NOMO-1 treated with dmso at 0.1 percent for 144 hours (cell line): Measurements from ENCODE around the gene RC3H1.
"Not testable (repeated sequence)": the region's sequence is repeated elsewhere in the genome, so short reads cannot be mapped to it uniquely, and the experiment has no call there.

Source experiments
- DNase-seq: peaks from one replicate; lab custom pipeline; 2025; ENCODE audit not compliant: unreplicated experiment; lab: John Stamatoyannopoulos, UW

The RC3H1 gene

GRCh38 chr1:174022080-174022975 is at the start of gene RC3H1:
RC3H1 (minus strand) TSS chr1:174022357; CDS start chr1:173992985, 29,372 bp downstream.
- peak; percentile 90 for DNase-seq

DNA sequence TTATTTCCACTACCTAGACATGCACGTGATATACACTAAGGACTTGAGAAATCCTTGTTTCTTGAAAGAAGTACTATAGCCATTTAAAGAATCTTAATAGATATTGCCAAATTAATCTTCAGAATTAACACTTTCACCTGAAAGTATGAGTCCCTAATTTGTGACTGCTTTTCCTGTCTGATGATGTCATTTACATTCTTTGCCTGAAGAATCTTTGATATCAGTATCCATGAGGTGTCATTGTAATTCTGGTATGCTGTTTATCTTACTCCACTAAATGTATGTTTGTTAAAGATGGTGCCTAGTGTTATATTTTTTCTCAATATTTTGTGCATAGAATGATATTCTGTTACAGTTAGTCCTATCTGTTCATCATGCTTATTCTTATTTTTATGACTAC is 48.5 kb upstream of the RC3H1 start:
- DNase-seq, result no peak

GRCh38 chr1:174068000-174068399 is 45.8 kb upstream of the RC3H1 start:
- no peak for DNase-seq

DNA sequence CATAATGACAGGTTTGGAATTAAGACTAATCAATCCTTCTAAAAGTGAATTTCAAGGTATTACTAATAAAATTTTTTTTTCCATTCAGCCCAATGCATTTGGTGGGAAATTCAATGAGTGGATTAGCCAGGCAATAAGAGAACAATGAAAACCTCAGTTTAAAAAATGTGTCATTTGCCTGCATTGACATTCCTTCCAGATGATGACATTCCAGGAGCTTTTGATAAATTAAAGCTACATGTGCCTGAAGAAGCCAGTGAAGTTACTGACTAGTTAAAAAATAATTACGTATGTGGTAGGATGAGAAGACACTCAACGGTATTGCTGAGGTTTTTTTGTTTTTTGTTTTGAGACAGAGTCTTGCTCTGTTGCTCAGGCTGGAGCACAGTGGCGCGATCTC is 37.9 kb upstream of the RC3H1 start:
- no peak for DNase-seq

DNA sequence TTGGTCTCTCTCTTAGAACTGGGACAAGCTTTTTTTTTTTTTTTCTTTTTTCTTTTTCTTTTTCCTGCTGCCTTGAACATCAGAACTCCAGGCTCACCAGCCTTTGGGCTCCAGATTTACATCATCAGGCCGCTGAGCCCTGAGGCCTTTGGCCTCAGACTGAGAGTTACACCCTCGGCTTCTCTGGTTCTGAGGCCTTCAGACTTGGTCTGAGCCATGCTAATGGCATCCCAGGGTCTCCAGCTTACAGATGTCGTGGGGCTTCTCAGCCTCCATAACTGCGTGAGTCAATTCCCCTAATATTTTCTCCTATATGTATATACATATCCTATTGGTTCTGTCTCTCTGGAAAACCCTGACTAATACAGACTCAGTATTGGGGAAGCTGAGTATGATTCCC is 36.5 kb upstream of the RC3H1 start:
- no peak for DNase-seq

DNA sequence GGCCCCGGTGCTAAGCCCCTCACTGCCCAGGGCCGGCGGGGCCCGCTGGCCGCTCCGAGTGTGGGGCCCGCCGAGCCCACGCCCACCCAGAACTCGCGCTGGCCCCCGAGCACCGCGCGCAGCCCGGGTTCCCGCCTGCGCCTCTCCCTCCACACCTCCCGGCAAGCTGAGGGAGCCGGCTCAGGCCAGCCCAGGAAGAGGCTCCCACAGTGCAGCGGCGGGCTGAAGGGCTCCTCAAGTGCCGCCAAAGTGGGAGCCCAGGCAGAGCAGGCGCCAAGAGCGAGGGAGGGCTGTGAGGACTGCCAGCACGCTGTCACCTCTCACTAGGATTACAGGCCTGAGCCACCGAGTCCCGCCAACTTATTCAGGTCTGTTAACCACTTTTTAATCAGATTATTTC is 34.5 kb upstream of the RC3H1 start:
- not testable (repeated sequence) for DNase-seq

DNA sequence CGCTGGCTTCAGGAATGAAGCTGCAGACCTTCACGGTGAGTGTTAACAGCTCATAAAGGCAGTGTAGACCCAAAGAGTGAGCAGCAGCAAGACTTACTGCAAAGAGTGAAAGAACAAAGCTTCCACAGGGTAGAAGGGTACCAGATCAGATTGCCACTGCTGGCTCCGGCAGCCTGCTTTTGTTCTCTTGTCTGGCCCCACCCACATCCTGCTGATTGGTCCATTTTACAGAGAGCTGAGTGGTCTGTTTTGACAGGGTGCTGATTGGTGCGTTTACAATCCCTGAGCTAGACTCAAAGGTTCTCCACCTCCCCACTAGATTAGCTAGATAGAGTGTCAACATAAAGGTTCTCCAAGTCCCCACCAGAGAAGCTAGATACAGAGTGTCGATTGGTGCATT is 33.6 kb upstream of the RC3H1 start:
- DNase-seq, result not testable (repeated sequence)

DNA sequence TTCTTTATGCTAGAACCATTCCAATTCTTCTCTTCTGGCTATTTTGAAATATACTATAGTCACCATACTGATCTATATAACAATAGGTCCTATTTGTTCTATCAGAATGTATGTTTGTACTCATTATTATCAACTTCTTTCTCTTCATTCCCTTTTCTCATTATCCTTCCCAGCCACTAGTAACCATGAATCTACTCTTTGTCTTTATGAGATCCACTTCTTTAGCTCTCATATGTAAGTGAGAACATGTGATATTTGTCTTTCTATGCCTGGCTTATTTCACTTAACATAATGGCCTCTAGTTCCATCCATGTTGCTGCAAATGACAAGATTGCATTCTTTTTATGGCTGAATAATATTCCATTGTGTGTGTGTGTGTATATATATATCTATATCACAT is 31.7 kb upstream of the RC3H1 start:
- DNase-seq, result no peak

DNA sequence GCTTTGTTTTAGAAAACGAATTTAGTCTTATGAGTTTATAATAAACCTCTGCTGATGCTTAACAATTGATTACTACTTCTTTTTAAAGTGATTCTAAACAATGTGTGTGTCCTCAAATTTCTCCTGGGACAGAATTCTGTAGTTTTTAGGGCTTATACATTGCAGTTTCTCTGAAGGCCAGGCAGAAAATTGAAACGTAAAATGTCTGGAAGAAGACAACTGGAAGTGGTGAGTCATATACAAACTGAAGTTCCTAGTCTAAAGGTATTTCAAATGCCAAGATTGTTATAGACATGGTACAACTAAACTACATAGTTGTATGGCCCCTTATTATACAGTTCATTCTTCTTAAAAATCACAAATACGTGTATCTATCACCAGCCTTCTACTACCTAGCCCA is 30.5 kb upstream of the RC3H1 start:
- DNase-seq, result no peak

- no peak for DNase-seq
These were observed 29.8 kb upstream of the RC3H1 start for GRCh38 chr1:174051956-174052355.

DNA sequence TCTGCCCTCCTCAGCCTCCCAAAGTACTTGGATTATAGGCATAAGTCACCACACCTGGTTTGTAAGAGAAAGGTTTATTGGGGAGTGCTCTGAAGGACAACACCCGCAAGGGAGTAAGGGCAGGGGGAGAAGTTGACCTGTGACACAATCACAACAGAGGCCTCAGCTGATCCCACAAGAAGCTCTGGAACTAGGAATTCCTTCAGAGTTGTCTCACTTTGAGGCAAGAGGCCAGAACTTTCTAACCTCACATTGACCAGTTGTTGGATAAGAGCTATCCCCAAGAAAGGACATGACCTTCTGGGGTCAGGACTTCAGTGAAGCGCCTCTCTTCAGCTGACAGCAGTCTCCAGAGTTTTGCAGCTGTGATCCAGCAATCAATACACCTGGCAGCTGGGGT is 27.4 kb upstream of the RC3H1 start:
- no peak for DNase-seq

- no peak for DNase-seq
These were observed 22.5 kb upstream of the RC3H1 start for GRCh38 chr1:174044418-174045222.

DNA sequence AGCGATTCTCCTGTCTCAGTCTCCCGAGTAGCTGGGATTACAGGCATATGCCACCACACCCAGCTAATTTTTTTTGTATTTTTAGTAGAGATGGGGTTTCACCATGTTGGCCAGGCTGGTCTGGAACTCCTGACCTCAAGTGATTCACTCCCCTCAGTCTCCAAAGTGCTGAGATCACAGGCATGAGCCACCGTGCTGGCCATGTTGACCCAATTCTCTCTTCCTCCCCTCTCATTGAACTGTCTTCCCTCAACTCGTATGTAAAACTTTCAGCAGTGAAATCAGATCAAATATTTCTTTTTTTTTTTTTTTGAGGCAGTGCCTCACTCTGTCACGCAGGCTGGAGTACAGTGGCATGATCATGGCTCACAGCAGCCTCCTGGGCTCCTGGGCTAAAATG is 20.4 kb upstream of the RC3H1 start:
- DNase-seq, result not testable (repeated sequence)

DNA sequence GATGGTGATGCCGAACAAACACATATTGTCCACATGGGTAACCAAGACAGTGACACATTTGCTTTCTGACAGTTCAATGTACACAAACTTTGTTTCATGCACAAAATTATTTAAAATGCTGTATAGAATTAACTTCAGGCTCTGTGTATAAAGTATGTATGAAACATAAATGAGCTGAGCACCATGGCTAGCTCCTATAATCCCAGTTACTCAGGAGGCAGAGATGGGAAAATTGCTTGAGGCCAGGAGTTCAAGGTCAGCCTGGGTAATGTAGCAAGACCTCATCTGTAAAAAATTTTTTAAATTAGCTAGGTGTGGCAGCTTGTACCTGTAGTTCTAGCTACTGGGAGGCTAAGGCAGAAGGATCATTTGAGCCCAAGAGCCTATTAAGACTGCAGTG is 19.2 kb upstream of the RC3H1 start:
- DNase-seq, result no peak

GRCh38 chr1:174040387-174040786 is 18.2 kb upstream of the RC3H1 start:
- no peak for DNase-seq

DNA sequence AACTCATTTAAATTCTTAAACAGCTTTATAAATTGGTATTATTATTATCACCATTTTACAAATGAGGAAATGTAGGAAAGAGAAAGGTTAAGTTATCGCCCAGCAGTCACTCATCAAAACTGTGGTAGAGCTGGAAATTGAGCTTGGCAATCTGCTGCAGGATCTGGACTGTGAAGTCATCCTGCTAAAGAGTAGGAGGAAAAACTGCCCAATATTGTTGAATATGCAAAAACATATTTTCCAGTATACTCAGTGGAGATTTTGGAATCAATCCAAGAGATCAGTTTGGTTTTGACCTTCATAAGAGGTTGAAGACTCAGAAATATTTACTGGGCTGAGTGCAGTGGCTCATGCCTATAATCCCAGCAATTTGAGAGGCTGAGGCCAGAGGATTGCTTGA is 16.9 kb upstream of the RC3H1 start:
- no peak for DNase-seq

- no peak for DNase-seq
These were observed 14.6 kb upstream of the RC3H1 start for GRCh38 chr1:174036798-174037197.

- no peak for DNase-seq
These were observed 14.0 kb upstream of the RC3H1 start for GRCh38 chr1:174036204-174036603.

- DNase-seq, result no peak
These were observed 10.6 kb upstream of the RC3H1 start for GRCh38 chr1:174032671-174033222.

DNA sequence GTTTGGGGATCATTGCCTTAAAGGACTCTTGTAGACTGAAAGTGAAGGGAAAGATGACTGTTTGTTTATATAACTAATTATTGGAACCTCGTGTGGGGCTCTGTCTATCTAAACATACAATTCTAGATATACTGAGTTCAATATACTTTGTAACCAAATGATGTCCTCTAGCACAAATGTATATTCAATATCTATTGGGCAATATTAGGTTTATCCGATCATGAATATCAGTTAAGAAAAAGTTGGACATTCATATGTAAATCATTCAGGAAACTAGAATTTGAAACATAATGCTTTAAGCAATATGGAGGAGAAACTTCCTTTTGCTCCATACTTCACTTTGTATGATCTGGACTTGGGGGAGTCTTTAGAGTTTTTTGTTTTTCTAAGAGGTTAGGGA is 8.9 kb upstream of the RC3H1 start:
- DNase-seq, result no peak

- no peak for DNase-seq
These were observed 6.3 kb upstream of the RC3H1 start for GRCh38 chr1:174028495-174028894.

- no peak for DNase-seq
These were observed 1.3 kb upstream of the RC3H1 start for GRCh38 chr1:174023440-174023839.
